Measurements from ENCODE around the gene TMEM238.
A peak's percentile ranks its signal among the peaks of the same experiment; 100 is the strongest.
"Not testable (repeated sequence)": the region's sequence is repeated elsewhere in the genome, so short reads cannot be mapped to it uniquely, and the experiment has no call there.

Gene TMEM238

DNA sequence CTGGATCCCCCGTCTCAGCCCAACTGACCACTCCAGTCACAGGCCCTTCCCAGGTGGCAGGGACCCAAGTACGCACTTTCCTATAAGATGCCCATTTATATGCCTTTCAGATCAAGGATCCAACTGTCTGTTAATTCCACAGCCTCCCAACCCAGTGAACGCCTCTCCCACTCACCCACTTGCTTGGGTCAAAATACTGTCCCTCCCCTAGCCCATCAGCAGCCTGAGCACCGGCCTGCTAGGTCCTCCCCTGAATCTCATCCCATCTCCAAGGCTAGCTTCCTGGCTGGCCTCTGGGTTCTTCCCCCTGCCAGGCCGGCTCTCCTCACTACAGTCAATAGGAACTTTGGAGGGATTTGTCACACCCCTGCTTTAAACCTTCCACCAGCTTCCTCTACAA, 21.5 kb upstream of the TMEM238 start:
- H3K27ac ChIP-seq: no peak overlapping the region
- no peak for DNase-seq (ENCODE audit: low read depth, low spot score)

DNA sequence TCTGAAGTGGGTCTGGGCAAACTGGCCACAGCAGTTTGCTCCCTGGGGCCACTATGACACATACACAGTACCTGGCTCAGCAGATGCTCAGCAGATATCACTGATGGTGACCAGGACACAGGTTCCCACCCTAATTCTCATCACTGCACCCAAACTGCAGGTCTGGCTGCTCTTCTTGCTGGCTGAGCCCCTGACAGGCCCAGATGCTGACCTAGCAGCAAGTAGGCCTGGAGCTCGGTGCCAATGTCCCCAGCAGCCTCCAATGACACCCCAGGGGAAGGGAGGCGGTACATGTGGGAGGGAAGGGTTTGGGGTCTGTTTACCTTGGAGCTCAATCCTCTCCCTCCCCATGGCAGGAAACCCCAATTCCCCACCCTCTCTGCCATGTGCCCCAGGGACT, 18.4 kb upstream of the TMEM238 start:
- no peak for DNase-seq (ENCODE audit: low read depth, low spot score)
- no peak overlapping the region for H3K27ac ChIP-seq

GRCh38 chr19:55401390-55401789, 17.3 kb upstream of the TMEM238 start:
- DNase-seq (ENCODE audit: low read depth, low spot score): not testable (repeated sequence)
- H3K27ac ChIP-seq: peak overlapping the region; percentile 27

DNA sequence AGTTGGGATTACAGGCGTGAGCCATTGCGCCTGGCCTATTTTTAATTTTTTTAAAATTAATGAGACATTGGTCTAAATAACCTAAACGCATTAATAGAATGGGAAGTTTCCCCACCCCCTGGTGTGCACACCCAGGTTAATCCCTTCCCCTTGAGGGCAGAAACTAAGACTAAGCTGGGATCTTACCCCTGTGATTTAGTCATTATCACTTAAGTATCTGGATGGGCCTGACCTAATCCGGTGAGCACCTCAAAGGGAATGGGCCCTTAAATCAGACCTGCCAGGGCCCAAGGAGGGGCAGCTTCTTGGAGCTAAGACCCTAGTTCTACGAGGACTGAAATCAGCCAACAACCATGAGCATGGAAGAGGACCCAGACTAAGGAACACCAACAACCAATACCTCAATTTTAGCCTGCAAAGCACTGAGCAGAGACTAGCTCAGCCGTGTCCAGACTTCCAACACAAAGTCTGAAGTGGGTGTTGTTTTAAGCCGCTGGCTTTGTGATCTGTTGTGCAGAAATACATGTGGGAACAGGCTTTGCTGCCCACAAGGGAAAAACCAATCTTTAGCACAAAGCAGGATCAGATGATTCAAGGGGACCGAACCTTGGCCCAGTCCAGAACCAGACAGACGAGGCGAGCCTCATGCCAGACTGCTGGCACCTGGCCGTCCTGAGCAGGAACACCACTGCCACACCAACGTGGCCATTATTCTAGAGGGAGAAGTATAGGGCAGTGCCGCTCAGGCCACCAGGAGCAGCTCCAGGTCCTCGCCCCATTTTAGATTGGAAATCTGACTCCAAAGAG, 16.4 kb upstream of the TMEM238 start:
- peak; percentile 20 for DNase-seq (ENCODE audit: low read depth, low spot score)
- H3K27ac ChIP-seq: peak overlapping the region; percentile 27

GRCh38 chr19:55398200-55398925, 14.3 kb upstream of the TMEM238 start:
- DNase-seq (ENCODE audit: low read depth, low spot score): no peak
- H3K27ac ChIP-seq: no peak overlapping the region

DNA sequence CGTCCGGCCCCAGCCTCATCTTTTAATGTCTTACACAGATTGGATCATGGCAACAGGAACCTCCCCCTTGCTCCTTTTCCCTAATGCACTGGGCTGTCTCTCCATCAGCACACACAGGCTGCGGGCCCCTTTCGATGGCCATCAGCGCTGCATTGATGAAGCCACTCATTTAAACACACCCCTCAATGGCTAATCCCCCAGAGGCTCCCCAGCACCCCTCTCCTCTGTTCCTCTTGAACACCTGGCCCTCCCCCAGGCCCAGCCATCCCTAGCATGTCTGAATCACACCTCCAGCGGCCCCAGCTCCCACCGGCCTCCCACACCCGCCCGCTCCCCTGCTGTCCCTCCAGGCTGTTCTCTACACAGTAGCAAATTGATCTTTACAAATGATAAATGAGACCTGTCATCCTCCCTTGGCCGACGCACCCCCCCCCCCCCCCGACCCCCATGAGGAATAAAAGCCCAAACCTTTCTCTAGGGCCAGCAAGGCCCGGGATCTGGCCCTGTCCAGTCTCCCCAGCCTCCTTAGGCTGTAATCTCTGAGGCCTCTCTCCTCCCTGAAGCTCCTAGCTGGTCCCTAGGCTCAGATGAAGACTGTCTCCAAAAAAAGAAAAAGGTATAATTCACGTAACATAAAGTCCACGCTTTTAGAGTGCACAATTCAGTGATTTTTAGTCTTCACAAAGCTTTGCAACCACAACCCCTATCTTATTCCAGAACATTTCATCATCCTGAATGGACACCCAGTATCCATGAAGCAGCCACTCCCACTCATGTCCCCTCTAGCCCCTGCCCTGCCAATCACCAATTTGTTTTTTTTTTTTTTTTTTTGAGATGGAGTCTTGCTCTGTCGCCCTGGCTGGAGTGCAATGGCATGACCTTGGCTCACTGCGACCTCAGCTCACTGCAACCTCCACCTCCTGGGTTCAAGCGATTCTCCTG, 9.0 kb upstream of the TMEM238 start:
- no peak for DNase-seq (ENCODE audit: low read depth, low spot score)
- no peak overlapping the region for H3K27ac ChIP-seq

GRCh38 chr19:55391702-55392615, 7.9 kb upstream of the TMEM238 start:
- no peak for DNase-seq (ENCODE audit: low read depth, low spot score)
- no peak overlapping the region for H3K27ac ChIP-seq

- DNase-seq (ENCODE audit: low read depth, low spot score): no peak
- no peak overlapping the region for H3K27ac ChIP-seq
Measured at GRCh38 chr19:55391191-55391670, 7.1 kb upstream of the TMEM238 start.

DNA sequence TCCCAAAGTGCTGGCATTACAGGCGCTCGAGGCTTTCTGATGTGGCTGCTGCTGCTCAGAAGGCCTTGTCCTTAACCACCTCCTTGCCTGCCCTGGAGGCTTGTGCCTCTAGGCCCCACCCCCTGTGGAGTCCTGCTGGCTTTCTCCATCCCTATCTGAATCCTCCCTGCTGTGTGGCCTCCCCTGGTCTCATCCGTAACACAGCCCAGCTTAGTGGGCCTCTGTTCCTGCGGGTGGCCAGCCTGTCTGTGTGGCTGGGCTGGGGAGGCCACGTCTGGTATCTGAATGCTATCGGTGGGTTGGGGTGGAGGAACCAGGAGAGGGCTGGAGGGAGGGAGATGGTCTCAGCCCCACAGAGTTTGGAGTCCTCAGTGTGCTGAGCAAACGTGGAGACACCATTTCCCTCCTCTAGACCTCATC, 6.4 kb upstream of the TMEM238 start:
- H3K27ac ChIP-seq: no peak overlapping the region
- DNase-seq (ENCODE audit: low read depth, low spot score): no peak

- no peak for DNase-seq (ENCODE audit: low read depth, low spot score)
- H3K27ac ChIP-seq: no peak overlapping the region
Measured at GRCh38 chr19:55389386-55390317, 5.6 kb upstream of the TMEM238 start.

GRCh38 chr19:55387736-55388497, 3.8 kb upstream of the TMEM238 start:
- H3K27ac ChIP-seq: peak overlapping the region; percentile 93
- no peak for DNase-seq (ENCODE audit: low read depth, low spot score)

- no peak for DNase-seq (ENCODE audit: low read depth, low spot score)
- peak overlapping the region; percentile 93 for H3K27ac ChIP-seq
Measured at GRCh38 chr19:55386493-55386971, 2.4 kb upstream of the TMEM238 start.

DNA sequence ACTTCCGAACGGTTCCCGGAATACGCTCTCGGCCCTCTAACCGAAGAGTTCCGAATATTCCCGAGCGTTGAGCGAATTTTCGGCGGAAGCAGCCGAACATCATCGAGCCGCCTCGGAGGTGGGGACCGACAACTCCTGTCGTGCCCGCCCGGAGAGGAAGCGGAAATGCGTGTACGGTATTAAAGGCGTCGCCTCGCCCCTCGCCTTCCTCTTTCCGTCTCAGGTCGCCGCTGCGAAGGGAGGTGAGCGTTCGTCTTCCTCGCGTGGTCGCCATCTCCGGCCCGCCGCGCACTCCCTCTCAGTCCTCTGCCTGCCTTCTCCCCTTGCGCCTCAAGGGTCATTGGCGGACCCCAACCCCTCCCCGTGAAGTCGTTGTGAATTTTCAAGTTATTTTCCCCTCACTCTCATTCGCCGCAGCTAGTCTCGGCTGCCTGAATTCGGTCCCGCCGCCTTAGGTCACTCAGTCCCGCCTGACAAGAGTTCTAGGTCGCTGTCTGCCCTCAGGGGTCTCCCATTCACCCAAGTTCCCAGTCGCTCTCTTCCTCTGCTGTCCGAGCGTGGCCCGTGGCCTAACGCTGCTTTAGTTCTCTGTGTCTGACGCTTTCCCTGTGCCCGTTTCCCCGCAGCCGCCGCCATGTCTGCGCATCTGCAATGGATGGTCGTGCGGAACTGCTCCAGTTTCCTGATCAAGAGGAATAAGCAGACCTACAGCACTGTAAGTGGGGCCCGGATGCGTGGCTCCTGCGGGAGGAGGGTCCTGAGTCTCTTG, 1.8 kb upstream of the TMEM238 start, which contains the start of gene RPL28:
TSS of gene RPL28 (plus strand) at position 209 of the 769 bp plus-strand sequence. CDS start at position 635, 426 bp downstream.
- peak; percentile 87 for DNase-seq (ENCODE audit: low read depth, low spot score)
- H3K27ac ChIP-seq: peak within 1 kb of the TSS; percentile 93

DNA sequence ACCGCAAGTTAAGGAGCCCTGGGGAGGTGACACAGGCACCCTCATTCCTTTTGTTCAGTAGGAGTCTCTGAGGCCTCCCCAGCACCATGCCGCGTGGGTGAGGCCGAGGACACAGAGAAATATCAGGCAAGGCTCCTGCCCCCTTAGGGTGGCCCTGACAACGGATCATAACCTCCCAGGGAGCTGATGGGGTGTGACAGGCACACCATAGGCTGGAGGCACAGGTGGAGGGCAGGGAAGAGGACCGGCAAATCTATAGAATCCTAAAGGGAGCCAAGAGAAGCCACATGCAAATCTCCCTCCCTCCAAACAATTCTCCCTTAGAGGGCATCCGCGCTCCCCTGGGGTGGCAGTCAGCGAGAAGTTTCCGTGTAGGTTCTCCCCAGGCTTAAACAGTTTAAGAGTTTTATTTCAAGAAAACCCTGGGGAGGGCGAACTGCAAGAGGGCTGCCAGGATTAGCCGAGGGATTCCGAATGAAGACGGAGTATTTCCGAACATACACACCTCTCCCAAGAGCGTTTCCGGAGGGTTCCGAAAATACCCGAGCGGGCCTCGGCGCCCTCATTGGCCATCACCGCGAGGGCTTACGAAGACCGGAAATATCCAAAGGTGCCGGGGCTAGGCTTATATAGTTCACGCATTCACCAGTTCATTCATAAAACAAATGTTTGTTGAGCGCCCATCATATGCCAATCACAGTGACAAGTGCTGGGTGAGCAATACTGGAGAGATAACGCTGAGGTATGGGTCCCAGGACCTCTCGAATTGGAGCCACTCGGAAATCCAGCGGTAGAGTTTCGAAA, 1.0 kb upstream of the TMEM238 start:
- peak; percentile 74 for DNase-seq (ENCODE audit: low read depth, low spot score)
- peak overlapping the region; percentile 93 for H3K27ac ChIP-seq

GRCh38 chr19:55383279-55384130, 587 bp downstream of the TMEM238 start:
- peak overlapping the region; percentile 93 for H3K27ac ChIP-seq
- peak; percentile 48 for DNase-seq (ENCODE audit: low read depth, low spot score)

Data from epithelial cell of prostate (primary cell).